Heart left ventricle (tissue), 16 donors: ENCODE results near the gene NPR2. TPM values are rescaled to one million over a fixed set of nuclear protein-coding genes. Genes with fewer than 3 reads are reported as not detected.

ENCODE experiments used
- ATAC-seq, 4 donors: fragments of 200-7000 bp; cut with Tn5 transposase; one replicate each; pipeline ENCODE4 v1.9.1; 2020 to 2022; ENCODE audit warnings: moderate library complexity in 4 of 4, mild to moderate bottlenecking in 3 of 4, moderate number of reproducible peaks in 1 of 4
- DNase-seq, 5 donors: peaks; one replicate each; pipeline ENCODE4 v3.0.0-alpha.2; 2020
- H3K27ac ChIP-seq, 12 donors: fragments of 200-600 bp; sonication (generic) in 4 of 12; one replicate each; pipeline versions ENCODE4 v1.5.0 to v1.8.0; 2016 to 2022; ENCODE audit warnings: mild to moderate bottlenecking in 2 of 12
- H3K27me3 ChIP-seq, 9 donors: fragments of 200-600 bp; sonication (generic) in 2 of 9; one replicate each; pipeline versions ENCODE4 v1.5.1 to v1.8.0; 2016 to 2022; ENCODE audit warnings: mild to moderate bottlenecking in 3 of 9
- H3K36me3 ChIP-seq, 9 donors: fragments of 200-600 bp; sonication (generic) in 2 of 9; one replicate each; pipeline versions ENCODE4 v1.5.0 to v1.8.0; 2018 to 2022; ENCODE audit warnings: mild to moderate bottlenecking in 2 of 9
- H3K4me1 ChIP-seq, 12 donors: fragments of 200-600 bp; sonication (generic) in 4 of 12; one replicate each; pipeline versions ENCODE4 v1.5.0 to v1.8.0; 2016 to 2022; ENCODE audit warnings: mild to moderate bottlenecking in 3 of 12
- H3K4me3 ChIP-seq, 12 donors: fragments of 200-600 bp; sonication (generic) in 4 of 12; one replicate each; pipeline versions ENCODE4 v1.5.0 to v1.8.0; 2017 to 2022; ENCODE audit warnings: mild to moderate bottlenecking in 9 of 12, moderate library complexity in 4 of 12
- H3K9me3 ChIP-seq, 12 donors: fragments of 200-600 bp; sonication (generic) in 4 of 12; one replicate each; pipeline versions ENCODE4 v1.5.0 to v1.8.0; 2016 to 2022; ENCODE audit warnings: mild to moderate bottlenecking in 1 of 12
- POLR2A ChIP-seq, 2 donors: fragments of 450-650 bp; IDR thresholded peaks; one replicate each; pipeline ENCODE4 v1.6.1; 2017; ENCODE audit warnings: antibody characterized with exemption in 2 of 2, mild to moderate bottlenecking in 2 of 2, moderate library complexity in 2 of 2
- WGBS, 4 donors: extraction: QIAGEN DNeasy Blood & Tissue Kit in 2 of 4; methylation state at CpG; one replicate each; pipeline versions ENCODE4 v1.1.5 to v1.1.7; 2013 to 2018; 5-methylcytosine and 5-hydroxymethylcytosine counted together
- intact Hi-C, 10 donors: fragments of 100-400 bp; cut with DNase I; formaldehyde crosslinking; loops; one replicate each; pipeline versions ENCODE4 v1.11.1 to v1.14.2; 2022
- polyA plus RNA-seq, 2 donors: library from polyadenylated mRNA; stranded (reverse); fragments of 200-250 nt; gene quantifications; one replicate each; pipeline ENCODE4 v1.2.3, GENCODE V29; 2013
- total RNA-seq, 9 donors: library from RNA; depleted of rRNA in 2 of 9; stranded (reverse); fragments of >200 nt in 2 of 9; fragmentation: NEBNext Ultra II Directional in 3 of 9; extraction: Animal tissue kit (Norgen Biotek cat#: 25700) in 3 of 9; gene quantifications; one replicate each; pipeline versions ENCODE4 v1.1.0 to v1.2.4, GENCODE V29; 2016 to 2023
- TF ChIP-seq, protein P1 (sequence below), 12 donors: fragments of 200-600 bp; sonication (generic) in 4 of 12; IDR thresholded peaks; one replicate each; pipeline versions ENCODE4 v1.5.0 to v1.8.0; 2018 to 2022; ENCODE audit warnings: antibody characterized with exemption in 12 of 12, mild to moderate bottlenecking in 5 of 12
- donor health status: ischemic (EF 13 %, LVEDD 7.1; RV severe dilation, severe dysfunction).
- donor health status: healthy with polysubstance abuse.
- donor health status: DM: no; HTN: yes; CAD: no.
- donor health status: DM: no; HTN: no; CAD: no.
- donor health status: ischemic (EF 25% LVEDD 6.9; RV normal size, moderate dysfunction).
- donor health status: ischemic (EF 25% LVEDD 5.7; RV mildly dilated, moderate dysfunction).
- donor health status: healthy.
- donor health status: DM: yes; HTN: yes; CAD: no.
- donor health status: ischemic (EF 35%, LVEDD 5.7; RV mildly dilated, moderate dysfunction).
- donor health status: nonischemic (EF 11% LVEDD 7.7; RV severe dilation, severe dysfunction).
- donor health status: DM: yes; HTN: yes; CAD: no.
- donor health status: PGD.
- donor health status: ischemic (EF 29% LVEDD 5.4; RV normal size, mild dysfunction).
- donor health status: nonischemic (EF 23%, LVEDD 6.1; RV moderate dilation, normal function).

Gene NPR2
- total and polyA plus RNA-seq, 11 donors = 10.2 to 36.4 (median 22.9) TPM

DNA sequence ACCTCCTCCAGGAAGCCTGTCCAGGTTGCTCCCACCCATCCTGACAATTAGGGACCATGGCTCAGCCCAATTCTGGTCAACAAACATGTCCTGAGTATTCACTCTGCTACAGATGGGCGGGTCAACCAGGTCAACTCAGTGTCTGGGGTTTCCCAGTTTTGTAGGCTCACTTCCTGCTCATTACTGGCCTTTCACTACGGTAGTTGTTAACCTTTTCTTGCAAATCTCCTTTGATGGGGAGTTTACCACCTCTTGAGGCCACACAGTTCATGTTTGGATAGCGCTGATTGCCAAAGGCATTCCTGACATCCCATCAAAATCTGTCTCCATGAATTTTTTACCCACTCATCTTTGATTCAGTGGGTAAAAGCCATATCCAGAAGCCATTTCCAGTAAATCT lies 51.4 kb downstream of the NPR2 start:
- ATAC-seq = no peak
- H3K4me1 ChIP-seq = peaks cover 0 to 59% (median 21%) of the 10 kb centered on the region in 12 donors
- H3K27ac ChIP-seq = no peak overlapping the region

GRCh38 chr9:35844628-35845270 lies 53.4 kb downstream of the NPR2 start:
- Histone ChIP-seq H3K27me3 (peaks cover 0 to 27% (median 0%) of the 10 kb centered on the region in 9 donors), H3K9me3 (no peaks in the 10 kb centered on the region), H3K36me3 (peaks cover 0 to 22% (median 11%) of the 10 kb centered on the region in 9 donors), H3K27ac (peak overlapping the region in 10 of 12 donors; percentile 33 to 68 (median 38)), H3K4me3 (no peak overlapping the region), H3K4me1 (peaks cover 0 to 68% (median 26%) of the 10 kb centered on the region in 12 donors)
- 40 to 48% (median 43%) methylated on average over 7 of the region's 7 CpGs for WGBS, 4 donors
- ATAC-seq (peak in 3 of 4 donors; percentile 56 to 88 (median 58)), DNase-seq (peak in 3 of 5 donors; percentile 59 to 73 (median 70))
- TF ChIP-seq POLR2A (IDR thresholded peaks at IDR 0.05) = no peak
- TF ChIP-seq, protein P1, sequence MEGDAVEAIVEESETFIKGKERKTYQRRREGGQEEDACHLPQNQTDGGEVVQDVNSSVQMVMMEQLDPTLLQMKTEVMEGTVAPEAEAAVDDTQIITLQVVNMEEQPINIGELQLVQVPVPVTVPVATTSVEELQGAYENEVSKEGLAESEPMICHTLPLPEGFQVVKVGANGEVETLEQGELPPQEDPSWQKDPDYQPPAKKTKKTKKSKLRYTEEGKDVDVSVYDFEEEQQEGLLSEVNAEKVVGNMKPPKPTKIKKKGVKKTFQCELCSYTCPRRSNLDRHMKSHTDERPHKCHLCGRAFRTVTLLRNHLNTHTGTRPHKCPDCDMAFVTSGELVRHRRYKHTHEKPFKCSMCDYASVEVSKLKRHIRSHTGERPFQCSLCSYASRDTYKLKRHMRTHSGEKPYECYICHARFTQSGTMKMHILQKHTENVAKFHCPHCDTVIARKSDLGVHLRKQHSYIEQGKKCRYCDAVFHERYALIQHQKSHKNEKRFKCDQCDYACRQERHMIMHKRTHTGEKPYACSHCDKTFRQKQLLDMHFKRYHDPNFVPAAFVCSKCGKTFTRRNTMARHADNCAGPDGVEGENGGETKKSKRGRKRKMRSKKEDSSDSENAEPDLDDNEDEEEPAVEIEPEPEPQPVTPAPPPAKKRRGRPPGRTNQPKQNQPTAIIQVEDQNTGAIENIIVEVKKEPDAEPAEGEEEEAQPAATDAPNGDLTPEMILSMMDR (IDR thresholded peaks at IDR 0.05) = no peak
- intact Hi-C loops = loop anchor here in 1 of 10 donors (5.0 kb wide), 1 partner anchor 42 kb away; no protein-coding TSS in a partner anchor

More for the DNA sequence above, 51.4 kb downstream of the NPR2 start:
- Histone ChIP-seq H3K9me3 (no peaks in the 10 kb centered on the region), H3K4me3 (no peak overlapping the region), H3K27me3 (peaks cover 0 to 42% (median 0%) of the 10 kb centered on the region in 9 donors), H3K36me3 (peaks cover 0 to 18% (median 11%) of the 10 kb centered on the region in 9 donors)
- TF ChIP-seq, protein P1 (IDR thresholded peaks at IDR 0.05) = no peak
- TF ChIP-seq POLR2A (IDR thresholded peaks at IDR 0.05) = no peak
- intact Hi-C loops = loop anchor here in 1 of 10 donors (5.0 kb wide), 1 partner anchor 40 kb away; no protein-coding TSS in a partner anchor
- WGBS, 4 donors = 87 to 95% (median 89%) methylated on average over 3 of the region's 3 CpGs
- DNase-seq = no peak

GRCh38 chr9:35845824-35846771 lies 54.7 kb downstream of the NPR2 start:
- Histone ChIP-seq H3K9me3 (no peaks in the 10 kb centered on the region), H3K4me3 (no peak overlapping the region), H3K27ac (peak overlapping the region in 1 of 12 donors; percentile 35), H3K27me3 (peaks cover 0 to 13% (median 0%) of the 10 kb centered on the region in 9 donors), H3K36me3 (peaks cover 0 to 24% (median 11%) of the 10 kb centered on the region in 9 donors), H3K4me1 (peaks cover 0 to 72% (median 26%) of the 10 kb centered on the region in 12 donors)
- ATAC-seq = no peak
- intact Hi-C loops = no loop called here
- 63 to 85% (median 69%) methylated on average over 30 to 53 of the region's 53 CpGs for WGBS, 4 donors
- no peak for DNase-seq
- TF ChIP-seq POLR2A (IDR thresholded peaks at IDR 0.05) = no peak
- TF ChIP-seq, protein P1 (IDR thresholded peaks at IDR 0.05) = no peak
